Measurements from ENCODE around the gene CCDC167.
A peak's percentile ranks its signal among the peaks of the same experiment; 100 is the strongest.

The CCDC167 gene

DNA sequence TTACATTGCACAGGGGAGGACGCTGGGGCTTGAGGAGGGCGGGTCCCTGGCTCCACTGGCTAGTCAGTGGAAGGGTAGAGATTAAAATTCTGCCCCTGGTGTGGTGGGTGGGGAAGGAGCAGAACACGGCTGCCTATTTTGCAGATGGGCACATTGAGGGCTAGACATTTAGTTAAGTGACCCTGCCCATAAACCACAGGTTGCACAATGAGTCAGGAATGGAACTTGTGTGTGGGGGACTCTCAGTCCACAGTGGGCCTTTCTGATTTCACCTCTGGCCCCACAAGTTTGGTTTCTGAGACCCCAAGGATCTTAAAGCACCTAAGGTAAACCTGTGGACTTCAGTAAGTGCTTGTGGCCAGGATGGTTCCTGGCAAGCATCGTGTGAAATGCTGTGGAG lies 22.0 kb upstream of the CCDC167 start:
- no peaks in the 10 kb centered on the region for H3K27me3 ChIP-seq (ENCODE audit: insufficient read depth, insufficient read length)
- H3K9ac ChIP-seq (ENCODE audit: insufficient read length, low read depth) = no peak overlapping the region
- H3K4me1 ChIP-seq (ENCODE audit: insufficient read depth, insufficient read length) = peaks cover 4% of the 10 kb centered on the region
- no peak for TF ChIP-seq SUZ12 (IDR thresholded peaks at IDR 0.05; ENCODE audit: extremely low read depth, insufficient read depth, insufficient read length)
- TF ChIP-seq YY1 (IDR thresholded peaks at IDR 0.05; ENCODE audit: insufficient read depth, insufficient read length) = no peak
- no peak for TF ChIP-seq ZNF274 (IDR thresholded peaks at IDR 0.05; ENCODE audit: low read depth, low read length)
- DNase-seq (ENCODE audit: low read depth, low spot score) = no peak
- H3K36me3 ChIP-seq (ENCODE audit: insufficient read depth, insufficient read length, low read length) = no peaks in the 10 kb centered on the region
- peaks cover 6% of the 10 kb centered on the region; the same call in 1 of the 2 replicates for H3K9me3 ChIP-seq (ENCODE audit: insufficient read depth, low read length)
- H3K4me3 ChIP-seq (ENCODE audit: insufficient read length, low read depth) = no peak overlapping the region

DNA sequence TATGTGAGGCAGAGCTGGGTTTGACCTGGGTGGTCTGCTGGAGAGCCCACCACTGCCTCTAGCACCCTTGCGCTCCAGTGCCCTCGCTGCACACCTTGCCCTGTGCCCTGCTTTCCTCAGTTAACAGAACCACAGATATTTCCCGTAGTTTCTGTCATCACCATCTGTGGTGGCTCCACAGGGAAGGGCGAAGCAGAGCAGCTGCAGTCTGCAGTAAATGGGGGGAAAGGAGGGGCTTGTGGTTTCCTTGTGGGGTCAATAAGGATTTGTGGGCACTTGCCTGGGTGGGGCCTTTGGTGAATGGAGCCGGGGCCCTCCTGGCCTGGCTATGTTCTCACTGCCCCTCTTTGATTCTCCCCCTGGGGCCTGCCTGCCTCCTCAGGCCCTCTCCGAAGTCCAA lies 21.2 kb upstream of the CCDC167 start:
- no peak for DNase-seq (ENCODE audit: low read depth, low spot score)
- Histone ChIP-seq H3K4me1 (ENCODE audit: insufficient read depth, insufficient read length) (peaks cover 11% of the 10 kb centered on the region), H3K36me3 (ENCODE audit: insufficient read depth, insufficient read length, low read length) (no peaks in the 10 kb centered on the region), H3K9ac (ENCODE audit: insufficient read length, low read depth) (no peak overlapping the region), H3K4me3 (ENCODE audit: insufficient read length, low read depth) (no peak overlapping the region), H3K9me3 (ENCODE audit: insufficient read depth, low read length) (peaks cover 6% of the 10 kb centered on the region; the same call in 1 of the 2 replicates), H3K27me3 (ENCODE audit: insufficient read depth, insufficient read length) (no peaks in the 10 kb centered on the region)
- TF ChIP-seq SUZ12 (IDR thresholded peaks at IDR 0.05; ENCODE audit: extremely low read depth, insufficient read depth, insufficient read length) (no peak), YY1 (IDR thresholded peaks at IDR 0.05; ENCODE audit: insufficient read depth, insufficient read length) (no peak), ZNF274 (IDR thresholded peaks at IDR 0.05; ENCODE audit: low read depth, low read length) (no peak)

DNA sequence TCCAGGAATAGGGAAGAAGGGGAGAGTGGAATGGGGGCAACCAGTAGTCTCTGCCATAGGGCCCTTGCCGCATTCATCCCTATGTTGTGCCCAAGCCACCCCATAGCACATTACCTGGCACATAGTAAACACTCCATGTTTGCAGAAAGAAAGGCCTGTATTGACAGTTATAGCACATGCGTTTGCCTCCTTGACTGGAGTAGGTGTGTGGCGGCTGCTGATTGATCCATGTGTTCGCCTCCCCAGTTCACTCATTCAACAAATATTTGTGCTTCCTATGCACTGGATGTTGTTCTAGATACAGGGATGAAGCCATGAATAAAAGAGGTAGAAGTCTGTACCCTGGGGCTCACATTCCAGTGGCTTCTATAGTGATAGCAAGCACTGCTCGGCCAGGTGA lies 19.8 kb upstream of the CCDC167 start:
- H3K4me3 ChIP-seq (ENCODE audit: insufficient read length, low read depth) = no peak overlapping the region
- peaks cover 6% of the 10 kb centered on the region; the same call in 1 of the 2 replicates for H3K9me3 ChIP-seq (ENCODE audit: insufficient read depth, low read length)
- H3K27me3 ChIP-seq (ENCODE audit: insufficient read depth, insufficient read length) = peaks cover 1% of the 10 kb centered on the region
- no peak overlapping the region for H3K9ac ChIP-seq (ENCODE audit: insufficient read length, low read depth)
- H3K36me3 ChIP-seq (ENCODE audit: insufficient read depth, insufficient read length, low read length) = no peaks in the 10 kb centered on the region
- TF ChIP-seq YY1 (IDR thresholded peaks at IDR 0.05; ENCODE audit: insufficient read depth, insufficient read length) (no peak), SUZ12 (IDR thresholded peaks at IDR 0.05; ENCODE audit: extremely low read depth, insufficient read depth, insufficient read length) (no peak), ZNF274 (IDR thresholded peaks at IDR 0.05; ENCODE audit: low read depth, low read length) (no peak)
- DNase-seq (ENCODE audit: low read depth, low spot score) = no peak
- peaks cover 15% of the 10 kb centered on the region for H3K4me1 ChIP-seq (ENCODE audit: insufficient read depth, insufficient read length)

DNA sequence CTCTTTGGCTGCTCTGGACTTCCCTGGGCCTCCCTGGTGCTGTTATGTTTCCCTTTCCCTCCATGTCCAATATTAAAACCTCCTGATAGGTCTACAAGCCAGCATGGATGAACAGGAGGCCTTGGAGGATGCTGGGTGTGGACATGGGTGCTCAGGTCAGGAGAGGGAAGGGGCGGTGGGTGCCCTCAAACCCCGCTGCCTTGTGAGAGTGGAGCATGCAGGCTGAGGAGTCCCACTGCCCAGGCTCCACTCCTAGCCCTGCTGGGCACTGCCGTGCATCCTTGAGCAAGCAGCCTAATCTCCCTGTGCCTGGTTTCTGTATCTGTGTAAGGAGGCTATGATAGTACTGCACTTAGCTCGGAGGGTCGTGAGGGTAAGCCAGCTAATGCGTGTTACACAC lies 18.4 kb upstream of the CCDC167 start:
- Histone ChIP-seq H3K9ac (ENCODE audit: insufficient read length, low read depth) (no peak overlapping the region), H3K27me3 (ENCODE audit: insufficient read depth, insufficient read length) (peaks cover 15% of the 10 kb centered on the region), H3K4me3 (ENCODE audit: insufficient read length, low read depth) (no peak overlapping the region), H3K9me3 (ENCODE audit: insufficient read depth, low read length) (peaks cover 6% of the 10 kb centered on the region; the same call in 1 of the 2 replicates), H3K36me3 (ENCODE audit: insufficient read depth, insufficient read length, low read length) (no peaks in the 10 kb centered on the region), H3K4me1 (ENCODE audit: insufficient read depth, insufficient read length) (peaks cover 19% of the 10 kb centered on the region)
- TF ChIP-seq SUZ12 (IDR thresholded peaks at IDR 0.05; ENCODE audit: extremely low read depth, insufficient read depth, insufficient read length) = no peak
- TF ChIP-seq ZNF274 (IDR thresholded peaks at IDR 0.05; ENCODE audit: low read depth, low read length) = no peak
- TF ChIP-seq YY1 (IDR thresholded peaks at IDR 0.05; ENCODE audit: insufficient read depth, insufficient read length) = no peak
- DNase-seq (ENCODE audit: low read depth, low spot score) = no peak

DNA sequence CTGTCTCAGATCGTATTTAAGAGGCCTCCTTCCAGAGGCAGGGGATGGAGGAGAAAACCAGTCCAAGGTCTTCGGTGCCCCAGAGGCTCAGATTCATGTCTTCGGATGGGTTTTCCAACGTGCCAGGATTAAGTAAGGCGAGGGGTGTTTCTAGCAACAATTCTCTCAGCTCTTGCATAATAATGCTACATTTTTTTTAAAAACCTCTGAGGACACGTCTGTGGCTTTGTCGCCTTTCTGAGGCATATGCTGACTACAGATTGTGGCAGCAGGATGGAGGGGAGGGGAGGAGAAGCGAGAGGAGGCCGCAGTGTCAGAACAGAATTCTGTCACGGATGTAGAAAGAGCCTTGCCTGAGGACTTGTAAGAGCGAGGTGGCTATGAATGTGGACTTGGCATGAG lies 17.7 kb upstream of the CCDC167 start:
- TF ChIP-seq ZNF274 (IDR thresholded peaks at IDR 0.05; ENCODE audit: low read depth, low read length) = no peak
- no peak for TF ChIP-seq SUZ12 (IDR thresholded peaks at IDR 0.05; ENCODE audit: extremely low read depth, insufficient read depth, insufficient read length)
- no peak for TF ChIP-seq YY1 (IDR thresholded peaks at IDR 0.05; ENCODE audit: insufficient read depth, insufficient read length)
- Histone ChIP-seq H3K27me3 (ENCODE audit: insufficient read depth, insufficient read length) (peaks cover 22% of the 10 kb centered on the region), H3K9me3 (ENCODE audit: insufficient read depth, low read length) (peaks cover 6% of the 10 kb centered on the region; the same call in 1 of the 2 replicates), H3K36me3 (ENCODE audit: insufficient read depth, insufficient read length, low read length) (no peaks in the 10 kb centered on the region), H3K4me3 (ENCODE audit: insufficient read length, low read depth) (no peak overlapping the region), H3K4me1 (ENCODE audit: insufficient read depth, insufficient read length) (peaks cover 25% of the 10 kb centered on the region), H3K9ac (ENCODE audit: insufficient read length, low read depth) (no peak overlapping the region)
- no peak for DNase-seq (ENCODE audit: low read depth, low spot score)

DNA sequence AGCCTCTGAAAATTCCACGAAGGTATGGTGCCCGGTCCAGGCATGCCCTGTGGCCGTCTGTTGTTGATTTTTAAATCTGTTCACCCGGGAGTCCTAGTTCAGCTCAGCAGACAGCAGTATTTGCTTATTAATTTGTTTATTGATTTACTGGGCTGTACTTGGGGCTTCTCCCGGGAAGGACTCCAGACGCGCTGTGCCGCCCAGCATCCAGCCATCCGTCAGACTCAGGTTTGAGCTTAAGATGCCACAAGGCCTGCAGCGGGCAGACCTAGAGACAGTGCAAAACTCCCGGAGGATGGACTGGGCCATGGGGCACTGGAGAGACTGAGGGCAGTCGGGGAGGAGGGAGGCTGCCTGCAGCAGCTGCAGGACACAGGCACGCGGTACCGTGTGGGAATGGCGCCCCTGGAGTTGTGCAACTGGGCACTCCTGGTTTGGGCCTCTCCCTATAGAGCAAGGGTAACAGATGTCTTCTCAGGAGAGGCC lies 17.3 kb upstream of the CCDC167 start:
- Histone ChIP-seq H3K9ac (ENCODE audit: insufficient read length, low read depth) (no peak overlapping the region), H3K4me1 (ENCODE audit: insufficient read depth, insufficient read length) (peaks cover 29% of the 10 kb centered on the region), H3K9me3 (ENCODE audit: insufficient read depth, low read length) (peaks cover 6% of the 10 kb centered on the region; the same call in 1 of the 2 replicates), H3K36me3 (ENCODE audit: insufficient read depth, insufficient read length, low read length) (no peaks in the 10 kb centered on the region), H3K4me3 (ENCODE audit: insufficient read length, low read depth) (no peak overlapping the region), H3K27me3 (ENCODE audit: insufficient read depth, insufficient read length) (peaks cover 25% of the 10 kb centered on the region)
- DNase-seq (ENCODE audit: low read depth, low spot score) = no peak
- no peak for TF ChIP-seq YY1 (IDR thresholded peaks at IDR 0.05; ENCODE audit: insufficient read depth, insufficient read length)
- TF ChIP-seq ZNF274 (IDR thresholded peaks at IDR 0.05; ENCODE audit: low read depth, low read length) = no peak
- TF ChIP-seq SUZ12 (IDR thresholded peaks at IDR 0.05; ENCODE audit: extremely low read depth, insufficient read depth, insufficient read length) = no peak

DNA sequence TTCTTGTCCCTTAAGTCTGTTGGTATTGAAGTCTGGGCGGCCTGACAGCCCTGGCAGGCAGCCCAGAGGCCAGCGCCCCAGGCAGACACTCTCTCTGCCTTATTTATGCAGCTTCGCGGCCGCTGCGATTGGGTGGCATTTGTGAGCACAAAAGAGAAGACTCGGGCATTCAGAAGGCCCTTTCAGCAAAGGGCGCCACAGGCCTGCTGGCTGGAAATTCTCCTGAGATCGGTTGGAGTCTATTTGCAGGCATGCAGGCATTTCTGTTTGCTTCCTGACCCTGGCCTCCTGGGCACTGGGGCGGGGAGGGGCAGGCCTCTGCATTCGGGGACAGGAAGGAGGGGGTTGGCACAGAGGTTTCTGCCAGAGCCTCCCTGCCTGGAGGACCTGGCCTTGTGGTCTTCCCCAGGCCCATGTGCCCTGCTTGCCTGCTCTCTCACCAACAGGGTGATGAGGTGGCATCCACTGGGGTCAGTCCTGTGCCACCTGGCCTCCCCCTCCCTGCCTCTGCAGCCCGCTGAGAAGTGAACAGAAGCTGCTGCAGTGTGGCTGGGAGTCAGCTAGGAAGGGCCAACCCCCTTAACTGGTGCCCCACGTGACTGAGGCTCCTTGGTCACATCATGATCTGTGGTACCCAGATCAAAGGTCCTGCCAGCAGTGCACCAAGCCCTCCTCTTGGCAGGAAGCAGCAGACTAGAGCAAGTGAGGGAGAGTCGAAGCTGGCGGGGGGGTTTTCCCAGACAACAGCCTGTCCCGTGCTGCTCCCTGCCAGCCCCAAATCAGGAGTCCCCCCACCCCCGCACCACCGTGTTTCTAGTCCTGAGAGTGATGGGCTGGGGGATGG lies 16.6 kb upstream of the CCDC167 start:
- TF ChIP-seq SUZ12 (IDR thresholded peaks at IDR 0.05; ENCODE audit: extremely low read depth, insufficient read depth, insufficient read length) (no peak), ZNF274 (IDR thresholded peaks at IDR 0.05; ENCODE audit: low read depth, low read length) (no peak), YY1 (IDR thresholded peaks at IDR 0.05; ENCODE audit: insufficient read depth, insufficient read length) (no peak)
- peaks cover 6% of the 10 kb centered on the region; the same call in 1 of the 2 replicates for H3K9me3 ChIP-seq (ENCODE audit: insufficient read depth, low read length)
- H3K4me3 ChIP-seq (ENCODE audit: insufficient read length, low read depth) = peak overlapping the region; percentile 20
- no peaks in the 10 kb centered on the region for H3K36me3 ChIP-seq (ENCODE audit: insufficient read depth, insufficient read length, low read length)
- peak overlapping the region; percentile 29 for H3K9ac ChIP-seq (ENCODE audit: insufficient read length, low read depth)
- peaks cover 32% of the 10 kb centered on the region for H3K4me1 ChIP-seq (ENCODE audit: insufficient read depth, insufficient read length)
- peaks cover 32% of the 10 kb centered on the region for H3K27me3 ChIP-seq (ENCODE audit: insufficient read depth, insufficient read length)
- DNase-seq (ENCODE audit: low read depth, low spot score) = no peak

Measured in NT2/D1 (cell line).